ENCODE data around the gene SMAD2.

DNA sequence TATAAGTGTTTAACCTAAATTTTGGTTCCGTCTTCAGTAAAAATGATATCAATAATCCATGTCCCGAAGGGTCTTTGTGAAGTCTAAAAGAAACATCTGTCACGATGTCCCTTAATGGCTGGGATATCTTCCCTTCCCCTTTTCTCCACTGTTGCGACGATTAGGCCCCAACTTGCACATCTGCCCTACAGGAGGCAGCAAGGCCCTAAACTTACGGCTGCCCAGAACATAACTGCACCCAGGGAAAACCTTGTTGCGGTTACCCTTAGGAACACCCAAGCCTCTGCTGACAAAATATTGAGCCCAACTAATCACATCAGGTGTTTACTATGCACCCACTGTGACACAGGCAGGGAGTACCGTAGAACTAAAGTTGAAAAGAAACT is 1.3 kb upstream of the SMAD2 start:
- TF ChIP-seq, protein P1, sequence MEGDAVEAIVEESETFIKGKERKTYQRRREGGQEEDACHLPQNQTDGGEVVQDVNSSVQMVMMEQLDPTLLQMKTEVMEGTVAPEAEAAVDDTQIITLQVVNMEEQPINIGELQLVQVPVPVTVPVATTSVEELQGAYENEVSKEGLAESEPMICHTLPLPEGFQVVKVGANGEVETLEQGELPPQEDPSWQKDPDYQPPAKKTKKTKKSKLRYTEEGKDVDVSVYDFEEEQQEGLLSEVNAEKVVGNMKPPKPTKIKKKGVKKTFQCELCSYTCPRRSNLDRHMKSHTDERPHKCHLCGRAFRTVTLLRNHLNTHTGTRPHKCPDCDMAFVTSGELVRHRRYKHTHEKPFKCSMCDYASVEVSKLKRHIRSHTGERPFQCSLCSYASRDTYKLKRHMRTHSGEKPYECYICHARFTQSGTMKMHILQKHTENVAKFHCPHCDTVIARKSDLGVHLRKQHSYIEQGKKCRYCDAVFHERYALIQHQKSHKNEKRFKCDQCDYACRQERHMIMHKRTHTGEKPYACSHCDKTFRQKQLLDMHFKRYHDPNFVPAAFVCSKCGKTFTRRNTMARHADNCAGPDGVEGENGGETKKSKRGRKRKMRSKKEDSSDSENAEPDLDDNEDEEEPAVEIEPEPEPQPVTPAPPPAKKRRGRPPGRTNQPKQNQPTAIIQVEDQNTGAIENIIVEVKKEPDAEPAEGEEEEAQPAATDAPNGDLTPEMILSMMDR (IDR thresholded peaks at IDR 0.05), result no peak
- no peak for TF ChIP-seq TCF7L2 (IDR thresholded peaks at IDR 0.05; ENCODE audit: low read depth, low read length)
